Brain microvascular endothelial cell (primary cell): ENCODE results near the gene AZU1.
"Not testable (repeated sequence)": the region's sequence is repeated elsewhere in the genome, so short reads cannot be mapped to it uniquely, and the experiment has no call there.

Experiments used
- DNase-seq: peaks from one replicate; pipeline ENCODE4 v3.0.0-alpha.2; 2020
- H3K27ac ChIP-seq: fragments of 250-450 bp; sonication (Bioruptor Pico); 2 replicates; pipeline ENCODE4 v1.5.1; 2020; ENCODE audit warnings: mild to moderate bottlenecking, moderate library complexity
- H3K27me3 ChIP-seq: fragments of 250-450 bp; sonication (Bioruptor Pico); replicated peaks from 2 replicates; pipeline ENCODE4 v1.5.1; 2020; ENCODE audit warnings: mild to moderate bottlenecking
- H3K36me3 ChIP-seq: fragments of 250-450 bp; sonication (Bioruptor Pico); replicated peaks from 2 replicates; pipeline ENCODE4 v1.5.1; 2020; ENCODE audit warnings: mild to moderate bottlenecking
- H3K4me3 ChIP-seq: 2 replicates; pipeline ENCODE4 v1.5.1; 2011; ENCODE audit warnings: low read depth, mild to moderate bottlenecking, control low read depth, low read length, moderate library complexity
- in situ Hi-C: cut with HindIII; loops from 2 replicates; pipeline ENCODE4 v1.10.0; 2017; ENCODE audit warnings: low sequenced_read_pairs, low pct_ligation_motif_present
- TF ChIP-seq, protein P1 (sequence below): IDR thresholded peaks from 2 replicates; pipeline ENCODE4 v1.5.1; 2011; ENCODE audit warnings: low read depth, mild to moderate bottlenecking, moderate library complexity, low read length, control low read depth, inconsistent platforms; ENCODE audit errors: missing control alignments

Gene AZU1

DNA sequence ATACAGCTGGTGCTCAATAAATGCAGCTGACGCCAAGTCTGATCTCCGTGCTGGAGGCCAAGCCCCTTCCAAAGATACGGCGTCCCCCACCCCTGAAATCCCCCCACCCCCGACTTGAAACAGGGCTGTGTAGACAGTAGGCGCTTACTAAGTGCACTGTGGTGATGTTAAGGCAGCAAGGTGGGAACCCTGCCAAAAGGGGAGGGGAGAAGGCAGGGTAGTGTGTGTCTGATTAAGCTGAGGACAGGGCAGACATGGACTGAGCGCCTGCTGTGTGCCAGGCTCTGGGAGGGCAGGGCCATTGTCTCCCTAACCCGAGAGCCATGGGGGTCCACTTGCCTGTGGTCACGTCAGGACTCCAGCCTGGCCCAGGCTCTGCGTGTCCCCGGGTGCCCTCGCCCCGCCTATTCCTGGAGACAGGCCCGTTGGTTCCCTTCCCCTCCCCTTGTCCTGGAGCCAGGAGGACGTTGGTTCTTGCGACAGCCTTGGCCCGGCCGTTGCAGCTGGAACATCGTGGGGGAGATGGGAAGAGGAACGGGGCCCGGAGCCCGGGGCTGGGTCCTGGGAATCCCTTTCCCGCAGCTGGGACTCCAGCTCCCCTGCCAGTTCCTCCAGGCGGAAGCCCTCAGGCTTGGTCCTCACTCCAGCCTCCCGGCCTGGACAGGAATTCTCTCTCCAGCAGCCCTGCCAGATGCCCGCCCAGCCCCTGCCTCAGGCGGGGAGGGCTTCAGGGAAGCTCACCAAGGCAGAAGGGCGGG, 22.8 kb downstream of the AZU1 start:
- TF ChIP-seq, protein P1, sequence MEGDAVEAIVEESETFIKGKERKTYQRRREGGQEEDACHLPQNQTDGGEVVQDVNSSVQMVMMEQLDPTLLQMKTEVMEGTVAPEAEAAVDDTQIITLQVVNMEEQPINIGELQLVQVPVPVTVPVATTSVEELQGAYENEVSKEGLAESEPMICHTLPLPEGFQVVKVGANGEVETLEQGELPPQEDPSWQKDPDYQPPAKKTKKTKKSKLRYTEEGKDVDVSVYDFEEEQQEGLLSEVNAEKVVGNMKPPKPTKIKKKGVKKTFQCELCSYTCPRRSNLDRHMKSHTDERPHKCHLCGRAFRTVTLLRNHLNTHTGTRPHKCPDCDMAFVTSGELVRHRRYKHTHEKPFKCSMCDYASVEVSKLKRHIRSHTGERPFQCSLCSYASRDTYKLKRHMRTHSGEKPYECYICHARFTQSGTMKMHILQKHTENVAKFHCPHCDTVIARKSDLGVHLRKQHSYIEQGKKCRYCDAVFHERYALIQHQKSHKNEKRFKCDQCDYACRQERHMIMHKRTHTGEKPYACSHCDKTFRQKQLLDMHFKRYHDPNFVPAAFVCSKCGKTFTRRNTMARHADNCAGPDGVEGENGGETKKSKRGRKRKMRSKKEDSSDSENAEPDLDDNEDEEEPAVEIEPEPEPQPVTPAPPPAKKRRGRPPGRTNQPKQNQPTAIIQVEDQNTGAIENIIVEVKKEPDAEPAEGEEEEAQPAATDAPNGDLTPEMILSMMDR = no peak
- DNase-seq = peak; percentile 35
- no peak overlapping the region for H3K4me3 ChIP-seq
- H3K27ac ChIP-seq = no peak overlapping the region
- peaks cover 15% of the 10 kb centered on the region for H3K27me3 ChIP-seq
- no peaks in the 10 kb centered on the region for H3K36me3 ChIP-seq
- in situ Hi-C loops = no loop called here

DNA sequence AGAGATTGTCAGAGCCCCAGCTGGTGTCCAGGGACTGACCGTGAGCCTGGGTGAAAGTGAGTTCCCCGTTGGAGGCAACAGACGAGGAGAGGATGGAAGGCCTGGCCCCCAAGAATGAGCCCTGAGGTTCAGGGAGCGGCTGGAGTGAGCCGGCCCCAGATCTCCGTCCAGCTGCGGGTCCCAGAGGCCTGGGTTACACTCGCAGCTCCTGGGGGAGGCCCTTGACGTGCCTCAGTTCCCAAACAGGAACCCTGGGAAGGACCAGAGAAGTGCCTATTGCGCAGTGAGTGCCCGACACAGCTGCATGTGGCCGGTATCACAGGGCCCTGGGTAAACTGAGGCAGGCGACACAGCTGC, 23.3 kb downstream of the AZU1 start:
- Histone ChIP-seq H3K27me3 (peaks cover 11% of the 10 kb centered on the region), H3K4me3 (no peak overlapping the region), H3K36me3 (no peaks in the 10 kb centered on the region), H3K27ac (no peak overlapping the region)
- DNase-seq = no peak
- in situ Hi-C loops = no loop called here
- TF ChIP-seq, protein P1 = no peak

DNA sequence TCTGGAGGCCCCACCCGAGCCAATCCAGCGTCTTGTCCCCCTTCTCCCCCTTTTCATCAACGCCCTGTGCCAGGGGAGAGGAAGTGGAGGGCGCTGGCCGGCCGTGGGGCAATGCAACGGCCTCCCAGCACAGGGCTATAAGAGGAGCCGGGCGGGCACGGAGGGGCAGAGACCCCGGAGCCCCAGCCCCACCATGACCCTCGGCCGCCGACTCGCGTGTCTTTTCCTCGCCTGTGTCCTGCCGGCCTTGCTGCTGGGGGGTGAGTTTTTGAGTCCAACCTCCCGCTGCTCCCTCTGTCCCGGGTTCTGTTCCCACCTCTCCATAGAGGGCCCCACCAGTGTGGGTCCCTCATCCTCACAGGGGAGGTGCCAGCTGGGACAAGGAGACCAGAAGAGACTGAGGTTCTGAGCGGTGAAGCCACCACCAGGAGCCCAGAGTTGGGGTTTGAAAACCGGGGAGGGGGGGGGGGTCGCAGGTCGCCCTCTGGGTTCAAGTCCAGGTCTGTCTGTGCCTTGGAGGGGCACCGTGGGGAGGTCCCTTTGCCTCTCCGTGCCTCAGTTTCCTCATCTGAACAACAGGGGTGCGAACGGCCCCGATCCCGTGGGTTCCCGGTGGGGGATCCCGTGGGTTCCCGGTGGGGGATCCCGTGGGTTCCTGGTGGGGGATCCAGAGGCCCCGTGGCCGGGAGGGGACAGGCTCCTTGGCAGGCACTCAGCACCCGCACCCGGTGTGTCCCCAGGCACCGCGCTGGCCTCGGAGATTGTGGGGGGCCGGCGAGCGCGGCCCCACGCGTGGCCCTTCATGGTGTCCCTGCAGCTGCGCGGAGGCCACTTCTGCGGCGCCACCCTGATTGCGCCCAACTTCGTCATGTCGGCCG, 24.7 kb downstream of the AZU1 start, which contains the start of gene ELANE:
ELANE (plus strand) TSS at position 168 of the 878 bp plus-strand sequence; CDS start at position 194, 26 bp downstream.
- TF ChIP-seq, protein P1 = no peak
- Histone ChIP-seq H3K27ac (no peak within 1 kb of the TSS), H3K4me3 (no peak within 1 kb of the TSS), H3K36me3 (no peaks in the 10 kb centered on the region), H3K27me3 (peaks cover 8% of the 10 kb centered on the region)
- no peak for DNase-seq
- in situ Hi-C loops = no loop called here

DNA sequence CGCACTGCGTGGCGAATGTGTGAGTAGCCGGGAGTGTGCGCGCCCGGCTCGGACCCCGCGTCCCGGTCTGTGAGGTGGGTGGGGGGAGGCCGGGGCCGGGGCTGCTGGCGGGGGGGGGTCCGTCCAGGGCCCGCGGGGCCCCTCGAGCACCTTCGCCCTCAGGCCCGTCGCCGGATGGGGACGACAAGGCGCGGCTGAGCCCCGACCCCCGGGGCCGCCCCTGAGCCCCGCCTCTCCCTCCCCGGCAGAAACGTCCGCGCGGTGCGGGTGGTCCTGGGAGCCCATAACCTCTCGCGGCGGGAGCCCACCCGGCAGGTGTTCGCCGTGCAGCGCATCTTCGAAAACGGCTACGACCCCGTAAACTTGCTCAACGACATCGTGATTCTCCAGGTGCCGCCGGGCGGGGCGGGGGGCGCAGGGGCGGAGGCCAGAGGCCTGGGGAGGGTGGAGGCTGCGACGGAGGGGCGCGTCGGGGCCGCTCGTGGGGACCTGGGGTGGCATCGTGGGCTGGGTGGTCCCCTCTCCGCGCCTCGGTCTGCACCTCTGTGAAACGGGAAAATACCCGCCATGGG, 25.5 kb downstream of the AZU1 start:
- Histone ChIP-seq H3K36me3 (no peaks in the 10 kb centered on the region), H3K4me3 (no peak overlapping the region), H3K27ac (no peak overlapping the region), H3K27me3 (peaks cover 2% of the 10 kb centered on the region)
- in situ Hi-C loops = no loop called here
- TF ChIP-seq, protein P1 = no peak
- no peak for DNase-seq

DNA sequence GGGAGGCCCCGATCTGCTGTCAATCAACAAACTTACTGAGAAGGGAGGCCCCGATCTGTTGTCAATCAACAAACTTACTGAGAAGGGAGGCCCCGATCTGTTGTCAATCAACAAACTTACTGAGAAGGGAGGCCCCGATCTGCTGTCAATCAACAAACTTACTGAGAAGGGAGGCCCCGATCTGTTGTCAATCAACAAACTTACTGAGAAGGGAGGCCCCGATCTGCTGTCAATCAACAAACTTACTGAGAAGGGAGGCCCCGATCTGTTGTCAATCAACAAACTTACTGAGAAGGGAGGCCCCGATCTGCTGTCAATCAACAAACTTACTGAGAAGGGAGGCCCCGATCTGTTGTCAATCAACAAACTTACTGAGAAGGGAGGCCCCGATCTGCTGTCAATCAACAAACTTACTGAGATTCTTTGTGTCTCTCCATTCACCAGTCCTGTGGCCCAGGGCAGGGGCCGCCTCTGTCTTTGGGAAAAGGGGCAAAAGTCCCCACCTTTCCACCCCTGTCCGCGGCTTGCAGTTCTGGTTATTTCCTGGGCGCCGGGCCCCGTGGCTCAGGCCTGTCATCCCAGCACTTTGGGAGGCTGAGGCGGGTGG, 26.1 kb downstream of the AZU1 start:
- H3K27ac ChIP-seq, DNase-seq, H3K4me3 ChIP-seq, in situ Hi-C loops, H3K36me3 ChIP-seq, H3K27me3 ChIP-seq: not testable (repeated sequence)

DNA sequence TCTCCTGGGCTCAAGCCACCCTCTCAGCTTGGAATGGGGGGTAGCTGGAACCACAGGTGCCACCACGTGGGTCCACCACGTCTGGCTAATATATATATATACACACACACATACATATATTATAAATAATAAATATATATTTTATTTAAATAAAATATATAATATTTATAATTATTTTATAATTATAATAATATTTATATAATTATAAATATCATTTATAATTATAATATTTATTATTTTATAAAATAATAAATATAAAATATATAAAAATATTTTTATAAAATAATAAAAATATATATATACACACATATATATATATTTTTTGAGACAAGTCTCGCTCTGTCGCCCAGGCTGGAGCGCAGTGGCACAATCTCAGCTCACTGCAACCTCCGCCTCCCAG, 26.9 kb downstream of the AZU1 start:
- TF ChIP-seq, protein P1 = no peak
- Histone ChIP-seq H3K4me3 (no peak overlapping the region), H3K27ac (no peak overlapping the region), H3K27me3 (no peaks in the 10 kb centered on the region), H3K36me3 (no peaks in the 10 kb centered on the region)
- in situ Hi-C loops = no loop called here
- no peak for DNase-seq
